Activated T-cell treated with anti-CD3 and anti-CD28 coated beads, Interleukin-2, amount 50 U/mL, for 48 hours (primary cell): ENCODE measurements around the gene ANKRD6.

Source experiments
- DNase-seq, 2 experiments: peaks; one replicate each; pipeline ENCODE4 v3.0.0-alpha.2; 2020

ANKRD6 gene

DNA sequence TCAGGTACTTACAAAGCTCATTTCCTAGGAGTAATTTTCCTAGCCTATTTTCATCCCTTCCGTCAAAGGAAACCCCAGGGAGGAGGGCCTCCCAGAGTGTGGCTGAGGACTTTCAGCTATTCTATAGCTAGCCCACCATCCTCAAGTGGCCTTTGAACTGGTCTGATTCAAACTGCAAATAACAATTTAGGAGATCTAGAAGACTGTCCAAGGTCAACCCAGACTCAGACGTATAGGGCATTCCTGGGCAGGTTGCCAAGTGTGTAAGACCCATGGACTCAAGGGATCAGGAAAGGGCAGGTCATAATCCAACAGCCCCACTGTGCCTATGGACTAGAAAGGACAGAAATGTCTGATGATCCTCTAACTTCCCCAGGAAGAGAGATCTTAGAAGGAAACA lies 18.7 kb upstream of the ANKRD6 start:
- no peak for DNase-seq

- DNase-seq: no peak
Measured at GRCh38 chr6:89415185-89415584, 17.8 kb upstream of the ANKRD6 start.

- DNase-seq: no peak
Measured at GRCh38 chr6:89416796-89417195, 16.2 kb upstream of the ANKRD6 start.

DNA sequence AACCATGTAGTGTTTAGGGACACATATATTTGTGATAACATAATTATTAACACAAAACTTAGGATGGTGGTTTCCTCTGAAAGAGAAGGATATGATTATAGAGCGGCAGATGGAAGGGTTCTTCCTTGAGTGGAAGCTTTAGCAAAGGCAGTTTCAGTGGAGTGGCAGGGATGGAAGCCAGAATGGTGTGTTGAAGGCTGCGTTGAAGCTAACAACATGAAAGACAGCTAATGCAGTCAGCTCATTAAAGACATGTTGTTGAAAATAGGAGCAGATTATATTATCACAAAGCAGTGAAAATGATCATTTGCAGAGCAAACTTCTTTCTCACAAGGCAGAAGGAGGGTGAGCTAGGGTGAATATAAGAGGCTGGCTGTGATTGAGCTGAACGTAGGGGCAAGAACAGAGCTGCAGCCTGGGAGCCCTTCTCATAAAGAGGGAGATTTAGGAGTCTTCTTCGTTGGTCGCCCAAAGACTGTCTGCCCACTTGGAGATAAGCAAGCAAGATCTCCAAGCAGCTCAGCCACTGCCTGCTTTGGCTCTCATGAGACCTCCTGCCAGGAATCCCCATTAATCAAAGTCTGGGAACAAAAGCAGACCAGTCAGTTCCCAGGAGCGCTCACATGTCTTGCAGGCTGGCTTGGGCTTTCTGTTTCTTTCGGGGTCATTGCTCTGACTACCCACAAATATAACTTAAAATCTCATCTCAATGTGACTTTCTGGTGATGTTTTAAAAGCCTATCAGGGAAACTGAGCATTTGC lies 2.6 kb upstream of the ANKRD6 start:
- DNase-seq: no peak

- DNase-seq: peak; percentile 54 to 60
Measured at GRCh38 chr6:89433252-89434149, 549 bp downstream of the ANKRD6 start.

GRCh38 chr6:89434150-89434499 lies 1.2 kb downstream of the ANKRD6 start:
- DNase-seq: no peak

DNA sequence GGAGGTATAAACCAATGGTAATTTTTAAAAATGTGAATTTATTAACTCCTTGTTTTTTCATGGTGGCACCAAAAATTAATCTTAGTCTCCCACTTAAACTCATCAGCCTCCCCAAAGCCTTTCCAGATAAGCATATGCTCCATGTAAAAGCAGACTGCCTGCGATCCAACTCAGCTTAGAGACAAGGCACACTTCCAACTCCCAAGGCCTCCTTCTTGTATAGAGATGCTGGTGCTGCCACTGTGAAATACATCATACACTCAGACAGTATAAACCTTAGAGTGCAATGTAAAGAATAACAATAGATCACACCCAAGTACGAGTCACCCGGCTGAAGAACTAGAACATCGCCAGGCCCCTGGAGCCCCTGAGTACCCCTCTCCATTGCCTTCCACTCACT lies 2.0 kb downstream of the ANKRD6 start:
- DNase-seq: no peak

GRCh38 chr6:89436226-89436625 lies 3.3 kb downstream of the ANKRD6 start:
- no peak for DNase-seq

DNA sequence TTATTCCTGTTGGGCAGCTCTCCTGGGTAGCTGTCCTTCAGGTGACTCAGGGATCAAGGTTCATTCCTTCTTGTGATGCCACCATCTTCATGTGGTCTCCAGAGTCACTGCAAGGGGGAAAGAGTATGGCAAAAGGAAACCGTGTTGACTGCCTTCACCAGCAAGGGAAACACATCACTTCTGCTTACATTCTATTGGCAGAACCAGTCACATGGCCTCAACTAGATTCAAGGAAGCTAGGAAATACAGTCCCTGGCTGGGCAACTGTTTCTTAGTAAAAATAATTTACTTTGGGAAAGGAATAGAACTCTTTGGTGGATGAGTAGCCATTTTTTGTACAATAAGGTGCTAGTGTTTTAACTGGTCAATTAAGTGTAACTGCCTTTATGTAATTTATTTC lies 5.3 kb downstream of the ANKRD6 start:
- no peak for DNase-seq

DNA sequence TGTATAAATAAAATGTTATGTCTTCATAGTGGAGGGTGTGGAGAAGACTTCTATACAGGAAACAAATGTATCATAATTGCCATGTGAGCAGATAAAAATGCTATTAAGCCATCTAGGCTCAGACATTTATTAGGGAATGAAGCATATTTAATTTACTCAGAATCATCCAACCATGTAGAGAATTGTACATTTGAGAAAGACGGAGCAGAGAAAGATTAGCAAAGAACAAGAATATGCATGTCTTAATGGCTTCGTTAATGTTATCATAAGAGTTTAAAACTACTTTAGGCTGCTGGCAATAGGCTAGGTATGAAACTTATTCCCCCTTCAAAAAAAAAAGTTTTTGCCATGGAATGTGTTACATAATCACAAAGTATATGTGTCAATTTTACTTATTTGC lies 6.1 kb downstream of the ANKRD6 start:
- DNase-seq: no peak

- DNase-seq: no peak
Measured at GRCh38 chr6:89440200-89440599, 7.2 kb downstream of the ANKRD6 start.

- DNase-seq: no peak
Measured at GRCh38 chr6:89443658-89444057, 10.7 kb downstream of the ANKRD6 start.

DNA sequence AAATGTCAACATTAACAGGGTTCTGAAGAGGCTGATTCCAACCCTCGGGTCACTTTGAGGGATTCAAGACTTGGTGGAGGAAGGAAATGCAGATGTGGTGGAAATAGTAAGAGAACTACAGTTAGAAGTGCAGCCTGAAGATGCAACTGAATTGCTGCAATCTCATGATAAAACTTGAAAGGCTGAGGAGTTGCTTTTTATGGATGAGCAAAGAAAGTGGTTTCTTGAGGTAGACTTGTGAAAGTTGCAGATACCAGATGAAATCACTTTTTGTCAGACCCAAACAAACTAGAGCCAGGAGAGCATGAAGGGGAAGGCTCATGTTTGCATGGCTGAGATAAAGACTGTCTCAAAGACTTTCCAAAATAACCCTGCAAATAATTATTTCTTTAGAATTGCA lies 16.2 kb downstream of the ANKRD6 start:
- DNase-seq: no peak

DNA sequence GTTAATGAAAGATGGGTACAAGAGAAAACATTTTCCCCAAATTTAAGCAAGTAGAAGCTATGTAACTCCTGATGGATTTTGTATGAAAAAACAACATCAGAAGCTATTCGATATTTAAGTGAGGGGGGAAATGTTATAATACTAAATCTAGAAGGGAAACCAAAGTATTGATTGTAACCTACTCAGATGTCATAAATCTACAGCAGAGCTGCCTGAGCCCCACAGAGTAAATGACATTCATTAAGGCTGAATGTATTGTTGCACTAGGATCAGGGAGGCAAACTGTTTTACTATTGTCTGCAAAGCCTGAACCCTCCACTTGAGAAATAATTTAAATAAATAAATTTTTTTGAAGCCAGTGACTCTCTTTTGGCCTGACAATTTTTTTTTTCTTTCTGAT lies 19.3 kb downstream of the ANKRD6 start:
- no peak for DNase-seq

- no peak for DNase-seq
Measured at GRCh38 chr6:89454300-89454699, 21.3 kb downstream of the ANKRD6 start.

DNA sequence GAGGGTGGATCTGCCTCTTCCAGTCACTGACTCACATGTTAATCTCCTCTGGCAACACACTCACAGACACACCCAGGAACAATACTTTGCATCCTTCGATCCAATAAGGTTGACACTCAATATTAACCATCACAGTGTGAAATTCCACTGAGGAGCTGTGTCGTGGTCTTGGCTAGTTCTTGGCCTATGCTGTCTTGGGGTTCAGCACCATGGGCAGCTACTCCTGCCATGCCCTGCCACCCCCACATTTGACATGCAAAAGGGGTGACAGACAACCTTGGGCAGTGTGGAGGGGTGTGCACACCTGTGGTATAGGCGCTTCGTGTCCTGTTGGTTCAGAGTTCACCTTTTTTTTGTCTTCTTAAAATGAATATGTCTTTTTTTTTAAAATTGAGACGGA lies 25.8 kb downstream of the ANKRD6 start:
- no peak for DNase-seq

GRCh38 chr6:89459501-89459900 lies 26.5 kb downstream of the ANKRD6 start:
- DNase-seq: no peak

DNA sequence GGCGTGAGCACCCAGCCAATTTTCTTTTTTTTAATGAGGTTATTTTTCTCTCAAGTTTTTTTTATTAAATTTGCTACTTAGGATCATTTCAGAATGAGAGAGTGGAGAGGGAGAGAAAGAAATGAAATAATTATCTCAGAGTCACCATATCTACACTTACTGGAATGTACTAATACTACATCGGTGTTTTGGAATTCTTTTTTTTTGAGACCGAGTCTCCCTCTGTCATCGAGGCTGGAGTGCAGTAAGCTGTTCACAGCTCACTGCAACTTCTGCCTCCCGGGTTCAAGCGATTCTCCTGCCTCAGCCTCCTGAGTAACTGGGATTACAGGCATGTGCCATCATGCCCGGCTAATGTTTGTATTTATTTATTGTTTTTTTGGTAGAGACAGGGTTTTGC lies 27.8 kb downstream of the ANKRD6 start:
- DNase-seq: no peak

- no peak for DNase-seq
Measured at GRCh38 chr6:89462503-89462902, 29.6 kb downstream of the ANKRD6 start.

- no peak for DNase-seq
Measured at GRCh38 chr6:89464295-89464694, 31.3 kb downstream of the ANKRD6 start.

GRCh38 chr6:89467437-89467836 lies 34.5 kb downstream of the ANKRD6 start:
- DNase-seq: no peak

- no peak for DNase-seq
Measured at GRCh38 chr6:89468998-89469397, 36.0 kb downstream of the ANKRD6 start.

DNA sequence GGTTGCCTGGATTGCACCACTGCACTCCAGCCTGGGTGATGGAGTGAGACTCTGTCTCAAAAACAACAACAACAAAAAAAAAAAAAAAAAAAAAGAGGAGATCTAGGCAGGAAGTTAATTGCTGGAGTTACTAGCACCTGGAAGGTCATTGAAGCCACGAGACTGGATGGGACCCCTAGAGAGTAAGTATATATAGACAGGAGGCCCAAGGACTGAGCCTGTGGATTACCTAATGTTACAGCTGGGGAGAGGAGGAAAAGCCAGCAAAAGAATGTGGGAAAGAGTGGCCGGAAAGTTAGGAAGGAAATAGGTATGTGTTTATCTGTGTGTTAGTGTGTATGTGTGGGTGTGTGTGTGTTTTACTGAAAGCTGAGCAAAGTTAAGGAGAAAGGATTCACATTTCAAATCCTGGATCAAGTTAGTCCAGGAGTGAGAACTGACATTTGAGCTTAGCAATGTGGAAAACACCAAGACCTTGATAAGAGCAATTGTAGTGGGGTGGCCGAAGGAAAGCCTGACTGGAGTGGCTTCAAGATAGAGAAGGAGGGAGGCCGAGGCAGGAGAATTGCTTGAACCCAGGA lies 38.4 kb downstream of the ANKRD6 start:
- DNase-seq: no peak

DNA sequence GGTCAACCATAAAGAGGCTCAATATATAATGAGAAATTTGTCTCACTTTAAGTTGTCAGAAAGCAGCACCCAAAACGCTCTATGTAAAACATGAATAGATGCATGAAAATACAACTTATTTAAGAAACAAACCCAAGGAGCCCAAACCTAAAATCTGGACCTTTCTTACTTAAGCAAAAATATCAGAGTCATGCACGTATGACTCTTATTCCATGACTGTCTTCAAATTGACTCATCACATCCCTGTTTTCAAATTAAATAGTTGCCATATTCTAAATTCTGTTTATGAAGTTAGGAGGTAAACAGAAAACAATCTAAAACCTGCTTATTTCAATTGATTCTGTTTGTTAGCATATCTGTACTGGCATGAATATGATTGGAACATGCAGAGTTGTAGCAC lies 42.1 kb downstream of the ANKRD6 start:
- DNase-seq: no peak
